ENCODE data around the gene ARMC10.
"Not testable (repeated sequence)": the region's sequence is repeated elsewhere in the genome, so short reads cannot be mapped to it uniquely, and the experiment has no call there.

Gene ARMC10

DNA sequence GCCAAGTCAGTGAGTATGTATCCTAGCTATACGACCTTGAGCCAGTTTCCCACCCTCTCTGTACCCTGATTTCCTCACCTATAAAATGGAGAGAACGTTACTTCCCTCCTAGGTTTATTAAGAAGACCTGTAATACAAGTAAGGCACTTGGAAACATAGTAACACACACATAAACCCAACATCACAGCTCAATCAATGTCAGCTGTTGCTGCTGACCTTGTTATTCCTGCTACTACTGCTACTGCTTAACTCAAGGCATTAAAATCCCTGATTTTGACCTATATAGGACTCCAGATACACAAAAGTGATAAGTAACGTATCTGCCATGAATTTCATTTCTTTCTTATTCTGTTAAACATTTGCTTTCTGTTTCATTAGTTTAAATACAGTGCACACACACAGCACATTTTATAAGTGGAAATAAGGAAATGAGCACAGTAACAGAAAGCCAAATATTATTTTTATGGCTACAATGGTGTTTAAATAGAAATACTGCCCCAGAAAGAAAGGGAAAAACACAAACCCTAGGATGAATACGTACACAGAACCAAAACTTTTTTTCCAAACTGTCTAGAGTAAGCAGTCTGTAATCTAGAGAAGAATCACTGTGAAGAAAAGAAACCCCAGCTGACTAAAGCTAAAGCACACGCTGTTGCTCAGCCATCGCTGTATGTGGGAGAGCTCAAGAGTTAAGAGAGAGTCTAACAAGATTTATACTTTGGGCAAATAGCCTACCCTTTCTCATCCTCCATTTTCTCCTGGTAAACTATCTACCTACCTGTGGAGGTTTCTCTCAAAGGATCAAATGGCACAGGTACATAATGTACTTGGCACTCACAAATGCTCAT lies 55.0 kb downstream of the ARMC10 start:
- no peak for DNase-seq

- no peak for DNase-seq
Observed at GRCh38 chr7:103130901-103131624, 56.1 kb downstream of the ARMC10 start.

GRCh38 chr7:103132995-103133688 lies 58.2 kb downstream of the ARMC10 start:
- no peak for DNase-seq

DNA sequence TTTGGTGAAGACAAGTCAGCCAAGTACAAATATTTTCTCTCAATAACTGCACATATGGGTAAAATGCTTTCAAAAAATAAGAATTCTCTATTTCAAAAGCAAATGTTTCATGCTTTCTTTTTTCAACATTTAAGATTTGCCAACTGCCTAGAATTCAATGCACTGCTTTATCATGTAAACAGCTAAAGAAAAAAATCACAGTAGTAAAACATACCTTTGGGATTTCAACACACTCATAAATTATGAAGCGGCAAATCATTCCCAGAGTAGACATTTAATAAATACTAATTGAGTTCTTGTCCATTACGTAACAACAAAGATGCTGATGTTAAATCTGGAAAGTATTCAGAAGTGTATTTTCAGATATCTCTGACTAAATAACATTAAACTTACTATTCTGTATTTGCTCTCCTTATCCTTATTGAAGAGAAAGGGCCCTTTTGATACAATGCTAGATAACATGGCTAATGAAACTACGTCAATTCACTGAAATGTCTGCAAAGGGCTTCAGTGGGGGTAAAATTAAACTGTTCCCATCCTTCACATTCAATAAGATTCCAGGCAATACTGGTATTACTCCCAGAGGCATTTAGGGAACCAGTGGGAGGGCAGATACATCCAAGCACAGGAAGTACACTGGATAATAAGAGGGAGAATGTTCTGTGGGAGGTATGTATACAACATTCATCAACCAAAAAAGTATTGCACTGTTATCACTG lies 60.1 kb downstream of the ARMC10 start:
- DNase-seq, result no peak

- no peak for DNase-seq
Observed at GRCh38 chr7:103140061-103140460, 65.1 kb downstream of the ARMC10 start.

GRCh38 chr7:103140685-103141084 lies 65.7 kb downstream of the ARMC10 start:
- DNase-seq, result no peak

DNA sequence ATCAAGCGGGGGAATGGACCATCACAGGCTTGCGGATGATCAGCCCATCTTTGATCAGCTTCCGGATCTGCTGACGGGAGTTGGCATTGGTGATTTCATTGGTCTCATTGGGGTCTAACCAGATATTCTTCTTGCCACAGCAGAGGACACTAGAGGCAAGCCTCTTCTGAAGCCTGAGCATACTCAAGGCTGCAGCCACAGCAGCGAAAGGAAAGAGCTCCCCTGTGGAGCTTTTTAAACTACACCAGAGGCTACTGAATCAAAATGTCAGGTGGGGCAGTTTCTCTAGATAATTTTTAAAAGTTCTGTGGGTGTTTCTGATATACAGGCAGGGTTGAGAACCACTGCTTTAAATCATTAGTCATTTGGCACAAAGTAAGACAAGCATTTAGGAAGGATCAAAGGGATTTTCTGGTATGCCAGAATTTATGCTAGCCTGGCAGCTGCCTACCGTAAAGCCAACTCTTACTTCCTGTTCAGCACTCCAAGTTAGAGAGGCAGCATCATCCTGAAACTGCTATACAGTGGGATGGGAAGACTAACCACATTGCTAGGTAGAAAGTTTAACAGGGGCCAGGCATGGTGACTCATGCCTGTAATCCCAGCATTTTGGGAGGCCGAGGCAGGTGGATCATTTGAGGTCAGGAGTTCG lies 66.9 kb downstream of the ARMC10 start:
- no peak for DNase-seq

DNA sequence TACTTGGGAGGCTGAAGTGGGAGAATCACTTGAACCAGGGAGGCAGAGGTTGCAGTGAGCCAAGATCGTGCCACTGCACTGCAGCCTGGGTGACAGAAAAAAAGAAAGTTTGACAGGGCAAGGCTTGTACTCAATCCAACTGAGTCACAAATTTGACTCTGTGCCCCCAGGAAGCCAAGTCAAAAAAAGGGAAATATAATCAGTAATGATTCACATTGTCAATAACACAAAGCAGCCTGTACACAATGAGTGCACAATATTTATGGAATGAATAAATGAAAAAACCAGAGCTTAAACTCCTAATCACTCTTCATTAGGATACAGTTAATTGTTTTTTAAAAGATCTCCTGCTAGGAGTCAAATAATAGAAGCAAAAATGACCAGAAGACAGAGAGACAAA lies 67.6 kb downstream of the ARMC10 start:
- no peak for DNase-seq

DNA sequence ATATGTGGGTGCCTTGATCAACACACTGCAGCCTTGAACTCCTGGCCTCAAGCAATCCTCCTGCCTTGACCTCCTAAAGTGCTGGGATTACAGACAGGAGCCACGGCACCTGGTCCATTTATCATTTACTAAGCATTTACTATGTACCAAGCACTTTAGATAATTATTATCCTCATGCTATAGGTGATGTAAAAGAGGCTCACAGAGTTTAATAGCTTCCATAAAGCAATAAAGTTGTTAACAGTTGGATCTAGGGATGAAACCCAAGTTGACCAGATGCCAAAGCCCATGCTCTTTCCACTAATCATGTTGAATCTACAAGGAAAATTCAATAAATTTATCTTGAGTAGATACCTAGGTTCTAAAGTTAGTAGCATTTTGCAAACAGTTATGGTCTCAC lies 68.9 kb downstream of the ARMC10 start:
- DNase-seq, result no peak

- not testable (repeated sequence) for DNase-seq
Observed at GRCh38 chr7:103144754-103145153, 69.8 kb downstream of the ARMC10 start.

DNA sequence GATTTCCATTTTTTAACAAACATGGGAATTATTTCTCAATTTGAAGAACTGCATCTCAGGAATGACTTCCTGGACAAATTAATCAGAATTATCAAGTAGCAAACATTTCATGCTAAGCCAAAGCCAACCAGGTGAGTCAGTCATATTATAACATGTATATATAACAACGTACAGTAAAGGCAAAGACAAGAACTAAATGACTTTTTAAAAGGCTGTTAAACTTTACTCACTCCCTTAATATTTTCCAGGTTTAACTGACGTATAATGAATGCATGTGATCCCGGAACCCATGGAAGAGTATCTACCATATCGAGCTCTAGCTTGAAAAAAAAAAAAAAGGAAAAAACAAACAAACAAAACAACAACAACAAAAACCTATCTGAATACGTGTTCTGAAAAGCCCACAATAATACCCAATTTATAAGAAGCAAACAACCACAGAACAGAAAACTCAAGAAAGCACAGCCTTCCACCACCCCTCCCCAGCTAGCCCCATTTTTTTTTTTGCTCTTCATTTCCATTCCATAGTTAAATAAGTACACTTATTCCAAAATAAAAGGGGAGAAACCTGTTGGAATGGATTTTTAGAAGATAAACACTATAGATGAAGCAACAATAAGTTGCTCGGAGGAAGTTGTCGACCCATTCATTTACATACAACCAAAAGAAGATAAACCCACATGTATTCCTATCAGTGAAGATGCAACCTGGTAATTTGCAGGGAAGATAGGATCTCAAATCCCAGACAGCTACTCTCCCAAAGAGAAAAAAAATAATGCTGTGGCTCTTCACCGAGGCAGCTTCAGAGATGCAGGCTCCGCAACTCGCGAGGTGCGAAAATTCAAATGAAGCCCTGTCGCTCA lies 73.4 kb downstream of the ARMC10 start:
- DNase-seq, result no peak
